Measurements from ENCODE around the gene NKX6-1.

NKX6-1 gene

DNA sequence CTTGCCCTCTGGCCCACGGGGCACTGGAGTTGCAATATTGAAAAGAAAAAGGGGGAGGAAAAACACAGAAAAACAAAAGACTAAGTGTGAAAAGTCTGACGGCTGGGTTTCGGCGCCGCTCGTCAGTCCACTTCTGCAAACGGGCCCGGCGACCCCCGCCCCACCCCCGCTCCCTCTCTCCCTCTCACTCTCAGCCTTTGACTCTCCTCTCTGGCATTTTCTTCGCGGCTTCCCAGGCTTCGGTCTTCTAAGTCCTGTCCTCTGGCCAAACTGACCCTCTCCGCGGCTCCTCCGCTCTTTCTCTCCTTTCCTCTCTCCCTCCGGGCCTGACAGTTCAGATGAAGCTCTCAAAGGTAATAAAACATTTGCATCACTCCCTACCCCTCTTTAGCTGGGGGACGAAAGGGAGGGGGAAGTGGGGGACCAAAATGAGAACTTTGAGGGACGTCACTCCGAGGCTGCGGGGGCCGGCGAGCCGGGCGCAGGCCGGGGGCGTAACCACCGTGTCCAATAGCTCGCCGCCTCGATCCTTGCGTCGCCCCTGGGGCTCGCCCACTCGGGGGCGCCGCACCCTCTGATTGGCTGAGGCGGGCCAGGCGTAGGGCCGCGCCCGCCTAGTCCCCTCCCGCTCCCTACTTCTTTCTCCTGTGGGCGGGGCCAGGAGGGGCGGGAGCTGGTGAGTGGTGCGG lies at the start of gene NKX6-1:
Gene NKX6-1, minus strand, starts transcription at position 358 of the 689 bp plus-strand sequence. CDS start 1,064 bp downstream, outside the sequence.
- WGBS (ENCODE audit: insufficient coverage, insufficient read length), result no CpG with 5 or more reads among the region's 47 CpGs
- H3K27me3 ChIP-seq (ENCODE audit: control insufficient read depth, insufficient read depth, low read length), result peaks cover 77% of the 10 kb centered on the region
- no peak within 1 kb of the TSS for H3K27ac ChIP-seq (ENCODE audit: low read length)
- no peaks in the 10 kb centered on the region for H3K9me3 ChIP-seq (ENCODE audit: control insufficient read depth, insufficient read depth, low read length)
- no peak for DNase-seq (ENCODE audit: low read depth, low spot score)
- no peaks in the 10 kb centered on the region for H3K36me3 ChIP-seq (ENCODE audit: control insufficient read depth, insufficient read depth, low read length)
- peaks cover 15% of the 10 kb centered on the region for H3K4me1 ChIP-seq (ENCODE audit: control insufficient read depth, insufficient read depth, low read length)
- H3K4me3 ChIP-seq (ENCODE audit: low read length), result peak within 1 kb of the TSS; percentile 45; the same call in 1 of the 2 replicates

GRCh38 chr4:84547211-84547610 lies 48.1 kb upstream of the NKX6-1 start:
- Histone ChIP-seq H3K36me3 (ENCODE audit: control insufficient read depth, insufficient read depth, low read length) (no peaks in the 10 kb centered on the region), H3K4me3 (ENCODE audit: low read length) (no peak overlapping the region), H3K9me3 (ENCODE audit: control insufficient read depth, insufficient read depth, low read length) (no peaks in the 10 kb centered on the region), H3K4me1 (ENCODE audit: control insufficient read depth, insufficient read depth, low read length) (no peaks in the 10 kb centered on the region), H3K27me3 (ENCODE audit: control insufficient read depth, insufficient read depth, low read length) (no peaks in the 10 kb centered on the region), H3K27ac (ENCODE audit: low read length) (no peak overlapping the region)
- no CpG with 5 or more reads among the region's 3 CpGs for WGBS (ENCODE audit: insufficient coverage, insufficient read length)
- no peak for DNase-seq (ENCODE audit: low read depth, low spot score)

DNA sequence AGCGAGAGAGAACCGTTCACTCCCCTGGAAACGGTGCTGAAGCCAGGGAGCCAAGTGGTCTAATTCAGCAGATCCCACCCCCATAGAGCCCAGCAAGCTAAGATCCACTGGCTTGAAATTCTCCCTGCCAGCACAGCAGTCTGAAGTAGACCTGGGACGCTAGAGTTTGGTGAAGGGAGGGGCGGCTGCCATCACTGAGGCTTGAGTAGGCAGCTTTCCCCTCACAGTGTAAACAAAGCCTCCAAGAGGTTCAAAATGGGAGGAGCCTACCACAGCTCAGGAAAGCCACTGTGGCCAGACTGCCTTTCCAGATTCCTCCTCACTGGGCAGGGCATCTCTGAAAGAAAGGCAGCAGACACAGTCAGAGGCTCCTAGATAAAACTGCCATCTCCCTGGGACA lies 46.0 kb upstream of the NKX6-1 start:
- Histone ChIP-seq H3K27me3 (ENCODE audit: control insufficient read depth, insufficient read depth, low read length) (no peaks in the 10 kb centered on the region), H3K9me3 (ENCODE audit: control insufficient read depth, insufficient read depth, low read length) (no peaks in the 10 kb centered on the region), H3K4me1 (ENCODE audit: control insufficient read depth, insufficient read depth, low read length) (no peaks in the 10 kb centered on the region), H3K36me3 (ENCODE audit: control insufficient read depth, insufficient read depth, low read length) (no peaks in the 10 kb centered on the region), H3K4me3 (ENCODE audit: low read length) (no peak overlapping the region), H3K27ac (ENCODE audit: low read length) (no peak overlapping the region)
- WGBS (ENCODE audit: insufficient coverage, insufficient read length), result no CpG with 5 or more reads among the region's 5 CpGs
- DNase-seq (ENCODE audit: low read depth, low spot score), result no peak

- H3K27ac ChIP-seq (ENCODE audit: low read length), result no peak overlapping the region
- DNase-seq (ENCODE audit: low read depth, low spot score), result no peak
- no peaks in the 10 kb centered on the region for H3K9me3 ChIP-seq (ENCODE audit: control insufficient read depth, insufficient read depth, low read length)
- no CpG with 5 or more reads among the region's 2 CpGs for WGBS (ENCODE audit: insufficient coverage, insufficient read length)
- H3K4me1 ChIP-seq (ENCODE audit: control insufficient read depth, insufficient read depth, low read length), result no peaks in the 10 kb centered on the region
- H3K4me3 ChIP-seq (ENCODE audit: low read length), result no peak overlapping the region
- no peaks in the 10 kb centered on the region for H3K27me3 ChIP-seq (ENCODE audit: control insufficient read depth, insufficient read depth, low read length)
- no peaks in the 10 kb centered on the region for H3K36me3 ChIP-seq (ENCODE audit: control insufficient read depth, insufficient read depth, low read length)
Measured at GRCh38 chr4:84535901-84536300, 36.8 kb upstream of the NKX6-1 start.

GRCh38 chr4:84531689-84532088 lies 32.6 kb upstream of the NKX6-1 start:
- H3K27me3 ChIP-seq (ENCODE audit: control insufficient read depth, insufficient read depth, low read length), result no peaks in the 10 kb centered on the region
- WGBS (ENCODE audit: insufficient coverage, insufficient read length), result no CpG with 5 or more reads among the region's 2 CpGs
- no peaks in the 10 kb centered on the region for H3K36me3 ChIP-seq (ENCODE audit: control insufficient read depth, insufficient read depth, low read length)
- H3K4me3 ChIP-seq (ENCODE audit: low read length), result no peak overlapping the region
- no peak overlapping the region for H3K27ac ChIP-seq (ENCODE audit: low read length)
- no peaks in the 10 kb centered on the region for H3K9me3 ChIP-seq (ENCODE audit: control insufficient read depth, insufficient read depth, low read length)
- DNase-seq (ENCODE audit: low read depth, low spot score), result no peak
- no peaks in the 10 kb centered on the region for H3K4me1 ChIP-seq (ENCODE audit: control insufficient read depth, insufficient read depth, low read length)

- H3K4me3 ChIP-seq (ENCODE audit: low read length), result no peak overlapping the region
- no peaks in the 10 kb centered on the region for H3K27me3 ChIP-seq (ENCODE audit: control insufficient read depth, insufficient read depth, low read length)
- no peaks in the 10 kb centered on the region for H3K36me3 ChIP-seq (ENCODE audit: control insufficient read depth, insufficient read depth, low read length)
- H3K9me3 ChIP-seq (ENCODE audit: control insufficient read depth, insufficient read depth, low read length), result no peaks in the 10 kb centered on the region
- no peak for DNase-seq (ENCODE audit: low read depth, low spot score)
- H3K4me1 ChIP-seq (ENCODE audit: control insufficient read depth, insufficient read depth, low read length), result no peaks in the 10 kb centered on the region
- WGBS (ENCODE audit: insufficient coverage, insufficient read length), result no CpG with 5 or more reads among the region's 1 CpG
- no peak overlapping the region for H3K27ac ChIP-seq (ENCODE audit: low read length)
Measured at GRCh38 chr4:84530871-84531270, 31.8 kb upstream of the NKX6-1 start.

DNA sequence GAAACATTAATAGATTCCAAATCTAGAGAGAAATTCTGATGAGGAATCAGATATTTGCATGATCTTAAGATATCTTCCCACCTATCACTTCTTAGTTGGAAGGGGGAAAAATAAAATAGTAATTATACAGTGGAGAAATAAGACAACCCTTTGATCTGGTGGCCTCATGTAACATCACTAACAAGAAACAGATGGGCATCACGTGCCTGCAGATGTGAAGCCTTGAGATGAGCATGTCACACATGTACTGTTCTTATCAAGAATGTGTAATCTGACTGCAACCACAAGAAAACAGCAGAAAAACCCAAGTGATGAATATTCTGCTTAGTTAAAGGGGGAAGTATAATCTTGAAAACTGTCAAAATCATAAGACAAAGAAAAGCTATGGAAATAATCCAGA lies 31.4 kb upstream of the NKX6-1 start:
- H3K27me3 ChIP-seq (ENCODE audit: control insufficient read depth, insufficient read depth, low read length), result no peaks in the 10 kb centered on the region
- H3K9me3 ChIP-seq (ENCODE audit: control insufficient read depth, insufficient read depth, low read length), result no peaks in the 10 kb centered on the region
- no peak for DNase-seq (ENCODE audit: low read depth, low spot score)
- H3K36me3 ChIP-seq (ENCODE audit: control insufficient read depth, insufficient read depth, low read length), result no peaks in the 10 kb centered on the region
- no peaks in the 10 kb centered on the region for H3K4me1 ChIP-seq (ENCODE audit: control insufficient read depth, insufficient read depth, low read length)
- no peak overlapping the region for H3K27ac ChIP-seq (ENCODE audit: low read length)
- WGBS (ENCODE audit: insufficient coverage, insufficient read length), result no CpG with 5 or more reads among the region's 1 CpG
- no peak overlapping the region for H3K4me3 ChIP-seq (ENCODE audit: low read length)

DNA sequence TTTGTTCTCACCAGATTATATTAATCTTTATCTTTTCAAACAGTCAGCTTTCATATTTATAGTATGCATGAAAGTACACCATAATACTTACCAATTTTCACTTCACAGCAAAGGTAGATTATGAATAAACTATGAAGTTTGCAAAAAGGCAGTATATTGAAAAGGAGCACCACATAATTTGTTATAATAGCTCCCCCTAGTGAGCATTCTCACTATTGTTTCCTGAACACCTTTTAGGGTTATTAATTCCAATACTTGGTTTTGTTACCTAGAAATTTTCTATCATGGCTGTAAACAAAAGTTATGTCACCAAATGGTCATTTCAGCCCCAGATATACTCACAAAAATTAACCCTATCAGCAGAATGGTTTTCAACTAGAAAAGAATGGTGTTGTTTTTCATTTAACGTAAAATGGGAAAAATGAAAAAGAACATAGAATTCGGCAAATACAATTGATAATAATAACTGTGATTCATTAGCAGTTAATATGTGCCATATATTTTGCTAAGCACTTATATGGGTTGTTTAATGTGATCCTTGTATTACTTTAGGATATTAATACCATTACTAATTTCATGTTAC lies 30.2 kb upstream of the NKX6-1 start:
- H3K36me3 ChIP-seq (ENCODE audit: control insufficient read depth, insufficient read depth, low read length), result no peaks in the 10 kb centered on the region
- no peaks in the 10 kb centered on the region for H3K4me1 ChIP-seq (ENCODE audit: control insufficient read depth, insufficient read depth, low read length)
- no peak for DNase-seq (ENCODE audit: low read depth, low spot score)
- no peaks in the 10 kb centered on the region for H3K27me3 ChIP-seq (ENCODE audit: control insufficient read depth, insufficient read depth, low read length)
- no peaks in the 10 kb centered on the region for H3K9me3 ChIP-seq (ENCODE audit: control insufficient read depth, insufficient read depth, low read length)
- no CpG with 5 or more reads among the region's 2 CpGs for WGBS (ENCODE audit: insufficient coverage, insufficient read length)
- no peak overlapping the region for H3K27ac ChIP-seq (ENCODE audit: low read length)
- H3K4me3 ChIP-seq (ENCODE audit: low read length), result no peak overlapping the region

- H3K27ac ChIP-seq (ENCODE audit: low read length), result no peak overlapping the region
- H3K36me3 ChIP-seq (ENCODE audit: control insufficient read depth, insufficient read depth, low read length), result no peaks in the 10 kb centered on the region
- H3K27me3 ChIP-seq (ENCODE audit: control insufficient read depth, insufficient read depth, low read length), result no peaks in the 10 kb centered on the region
- no peak overlapping the region for H3K4me3 ChIP-seq (ENCODE audit: low read length)
- H3K9me3 ChIP-seq (ENCODE audit: control insufficient read depth, insufficient read depth, low read length), result no peaks in the 10 kb centered on the region
- no peaks in the 10 kb centered on the region for H3K4me1 ChIP-seq (ENCODE audit: control insufficient read depth, insufficient read depth, low read length)
- DNase-seq (ENCODE audit: low read depth, low spot score), result no peak
Measured at GRCh38 chr4:84527391-84527790, 28.3 kb upstream of the NKX6-1 start.

DNA sequence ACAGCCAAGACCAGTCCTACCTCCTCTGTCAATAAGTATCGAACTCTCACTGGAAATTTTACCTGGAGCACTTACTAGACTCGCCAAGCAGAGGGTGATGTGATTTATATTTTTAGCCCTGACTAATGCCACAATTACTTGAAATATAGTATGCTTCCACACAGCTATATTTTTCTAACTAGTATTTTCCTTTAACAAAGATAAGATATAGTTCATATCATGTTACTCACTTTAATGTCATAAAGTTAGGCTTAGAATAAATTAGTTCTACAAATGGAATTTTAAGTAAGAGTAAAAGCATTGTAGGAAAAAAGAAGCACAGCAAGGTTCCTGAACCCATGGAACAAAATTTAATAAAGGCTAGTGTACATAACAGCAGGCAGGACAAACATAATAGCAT lies 16.0 kb upstream of the NKX6-1 start:
- Histone ChIP-seq H3K4me3 (ENCODE audit: low read length) (no peak overlapping the region), H3K27me3 (ENCODE audit: control insufficient read depth, insufficient read depth, low read length) (no peaks in the 10 kb centered on the region), H3K27ac (ENCODE audit: low read length) (no peak overlapping the region), H3K36me3 (ENCODE audit: control insufficient read depth, insufficient read depth, low read length) (no peaks in the 10 kb centered on the region), H3K4me1 (ENCODE audit: control insufficient read depth, insufficient read depth, low read length) (no peaks in the 10 kb centered on the region), H3K9me3 (ENCODE audit: control insufficient read depth, insufficient read depth, low read length) (no peaks in the 10 kb centered on the region)
- no CpG with 5 or more reads among the region's 2 CpGs for WGBS (ENCODE audit: insufficient coverage, insufficient read length)
- DNase-seq (ENCODE audit: low read depth, low spot score), result no peak

DNA sequence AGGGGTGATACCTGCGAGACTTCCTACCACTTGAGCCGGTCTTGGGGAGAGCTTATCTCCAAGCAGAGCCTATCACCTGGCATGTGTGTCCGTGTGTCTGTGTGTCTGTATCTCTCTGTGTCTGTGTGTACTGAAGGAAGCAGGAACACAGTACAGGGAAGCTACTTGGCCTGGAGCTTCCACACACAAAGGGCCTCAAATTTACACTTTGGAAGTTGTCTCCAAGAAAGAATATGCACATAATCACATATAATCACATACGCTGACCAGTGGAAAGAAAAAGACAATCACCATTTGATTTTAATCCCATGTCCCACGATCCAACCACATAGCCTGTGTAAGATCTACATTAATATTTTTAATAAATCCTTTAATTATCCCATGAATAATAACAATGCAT lies 13.2 kb upstream of the NKX6-1 start:
- Histone ChIP-seq H3K27ac (ENCODE audit: low read length) (no peak overlapping the region), H3K9me3 (ENCODE audit: control insufficient read depth, insufficient read depth, low read length) (no peaks in the 10 kb centered on the region), H3K4me3 (ENCODE audit: low read length) (no peak overlapping the region), H3K36me3 (ENCODE audit: control insufficient read depth, insufficient read depth, low read length) (no peaks in the 10 kb centered on the region), H3K4me1 (ENCODE audit: control insufficient read depth, insufficient read depth, low read length) (no peaks in the 10 kb centered on the region), H3K27me3 (ENCODE audit: control insufficient read depth, insufficient read depth, low read length) (no peaks in the 10 kb centered on the region)
- DNase-seq (ENCODE audit: low read depth, low spot score), result no peak
- WGBS (ENCODE audit: insufficient coverage, insufficient read length), result 100% methylated on average over 1 of the region's 5 CpGs
